ENCODE data around the gene CSNK1A1L.

DNA sequence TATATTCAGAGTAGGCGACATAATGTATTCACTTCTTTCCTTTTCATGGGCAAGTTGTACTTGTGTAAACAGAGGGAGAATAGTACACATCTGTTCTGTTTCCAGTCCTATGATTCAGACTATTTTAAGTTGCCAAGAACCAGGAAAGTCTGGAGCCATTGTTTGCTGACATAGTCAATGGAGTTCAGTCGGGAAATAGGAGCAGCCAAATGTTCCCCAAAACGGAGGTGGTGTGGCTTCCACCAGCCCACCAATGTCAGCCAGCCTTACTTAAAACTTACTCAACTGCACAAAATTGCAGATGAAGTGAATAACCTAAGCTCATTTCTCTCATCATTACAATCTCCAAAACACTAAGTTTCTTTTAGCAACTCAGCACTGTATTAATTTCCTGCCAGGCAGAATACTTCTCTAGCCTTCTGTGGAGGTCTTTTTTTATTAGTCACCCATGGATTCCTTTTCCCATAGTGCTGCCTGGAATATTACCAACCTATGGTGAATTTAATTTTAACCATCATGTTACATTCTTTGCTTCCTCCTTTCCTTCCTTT lies 22.3 kb upstream of the CSNK1A1L start:
- TF ChIP-seq POLR2A (IDR thresholded peaks at IDR 0.05) (no peak), CTCF (IDR thresholded peaks at IDR 0.05) (no peak)
